GM18508 (cell line): ENCODE data around the gene ZKSCAN1.
A peak's percentile ranks its signal among the peaks of the same experiment; 100 is the strongest.
"Not testable (repeated sequence)": the region's sequence is repeated elsewhere in the genome, so short reads cannot be mapped to it uniquely, and the experiment has no call there.

ENCODE experiments used
- ATAC-seq: cut with Tn5 transposase; IDR thresholded peaks from one replicate; pipeline ENCODE4 v1.9.1; 2021; ENCODE audit warnings: moderate number of reproducible peaks; ENCODE audit not compliant: insufficient read depth, unreplicated experiment

ZKSCAN1 gene

GRCh38 chr7:100015232-100016214 is at the start of gene ZKSCAN1:
Gene ZKSCAN1, plus strand, starts transcription at chr7:100015596. Its CDS starts 7,911 bp downstream, at chr7:100023507.
- peak; percentile 68 for ATAC-seq

DNA sequence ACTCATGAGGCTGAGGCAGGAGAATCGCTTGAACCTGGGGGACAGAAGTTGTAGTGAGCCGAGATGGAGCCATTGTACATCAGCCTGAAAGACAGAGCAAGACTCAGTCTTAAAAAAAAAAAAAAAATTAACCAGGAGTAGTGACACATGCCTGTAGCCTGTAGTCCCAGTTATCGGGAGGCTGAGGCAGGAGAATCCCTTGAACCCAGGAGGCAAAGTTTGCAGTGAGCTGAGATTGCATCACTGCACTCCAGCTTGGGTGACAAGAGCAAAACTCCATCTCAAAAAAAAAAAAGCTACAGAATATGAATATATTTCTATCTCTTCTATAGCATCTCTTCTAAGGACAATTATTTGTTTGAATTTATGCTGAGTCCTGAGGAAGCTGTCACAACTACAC is 46.1 kb upstream of the ZKSCAN1 start:
- no peak for ATAC-seq

- not testable (repeated sequence) for ATAC-seq
Measured at GRCh38 chr7:99969813-99970212, 45.6 kb upstream of the ZKSCAN1 start.

DNA sequence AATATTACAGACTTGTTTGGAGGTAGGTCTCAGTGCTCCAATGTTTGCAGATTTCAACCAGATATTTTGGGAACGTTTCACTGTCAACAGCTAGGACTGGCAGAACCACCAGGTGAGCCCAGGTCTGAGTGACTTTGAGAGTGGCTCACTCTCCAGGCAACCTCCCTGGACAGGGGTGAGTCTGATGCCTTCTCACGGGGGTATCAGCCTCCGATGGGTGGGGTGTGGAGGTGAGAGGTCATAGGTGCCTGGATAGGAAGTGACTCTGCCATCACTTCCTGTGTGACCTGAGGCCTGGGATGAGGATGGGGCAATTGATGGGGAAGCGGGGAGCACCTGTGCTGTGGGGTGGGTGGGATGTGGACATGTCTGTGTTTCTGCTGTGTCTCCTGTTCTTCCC is 44.2 kb upstream of the ZKSCAN1 start:
- ATAC-seq: no peak

- ATAC-seq: not testable (repeated sequence)
Measured at GRCh38 chr7:99973817-99974216, 41.6 kb upstream of the ZKSCAN1 start.

DNA sequence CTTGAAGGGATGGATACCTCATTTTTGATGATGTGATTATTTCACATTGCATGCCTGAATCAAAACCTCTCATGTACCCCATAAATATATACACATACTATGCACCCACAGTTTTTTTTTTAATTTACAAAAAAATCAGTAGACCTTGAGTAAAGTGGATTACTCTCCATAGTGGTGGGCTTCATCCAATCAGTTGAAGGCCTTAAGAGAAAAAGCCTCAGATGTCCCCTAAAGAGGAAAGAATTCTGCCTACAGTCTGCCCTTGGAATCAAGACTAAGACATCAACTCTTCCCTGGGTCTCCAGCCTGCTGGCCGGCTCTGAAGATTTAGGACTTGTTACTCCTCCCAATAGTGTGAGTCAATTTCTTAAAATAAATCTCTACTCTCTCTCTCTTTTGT is 40.7 kb upstream of the ZKSCAN1 start:
- ATAC-seq: no peak

GRCh38 chr7:99975782-99976521 is 39.4 kb upstream of the ZKSCAN1 start, which contains the start of gene AZGP1:
Gene AZGP1, minus strand, starts transcription at chr7:99976031. Its CDS starts 11 bp downstream, at chr7:99976020.
- no peak for ATAC-seq

GRCh38 chr7:99976626-99977025 is 38.8 kb upstream of the ZKSCAN1 start:
- no peak for ATAC-seq

GRCh38 chr7:99979814-99980225 is 35.6 kb upstream of the ZKSCAN1 start:
- ATAC-seq: not testable (repeated sequence)

- not testable (repeated sequence) for ATAC-seq
Measured at GRCh38 chr7:99980448-99980872, 34.9 kb upstream of the ZKSCAN1 start.

DNA sequence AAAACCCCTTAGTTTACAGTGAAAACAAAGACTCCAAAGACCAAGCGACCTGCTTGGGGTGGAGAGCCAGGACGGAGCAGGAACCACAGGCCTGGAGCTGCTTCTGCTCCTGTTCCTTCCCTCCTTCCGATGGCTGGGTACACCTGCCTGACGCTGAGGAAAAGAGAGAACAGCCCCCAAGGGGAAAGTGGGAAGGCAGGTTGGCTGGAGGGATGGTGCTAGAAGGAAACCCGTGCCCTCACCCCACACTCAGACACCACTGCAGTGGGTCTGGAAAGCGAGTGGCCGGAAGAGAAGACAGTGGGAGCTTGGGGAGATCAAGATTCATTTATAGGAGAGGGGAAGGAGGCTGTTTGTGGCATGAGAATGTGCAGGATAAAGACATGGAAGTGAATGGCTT is 34.3 kb upstream of the ZKSCAN1 start:
- not testable (repeated sequence) for ATAC-seq

DNA sequence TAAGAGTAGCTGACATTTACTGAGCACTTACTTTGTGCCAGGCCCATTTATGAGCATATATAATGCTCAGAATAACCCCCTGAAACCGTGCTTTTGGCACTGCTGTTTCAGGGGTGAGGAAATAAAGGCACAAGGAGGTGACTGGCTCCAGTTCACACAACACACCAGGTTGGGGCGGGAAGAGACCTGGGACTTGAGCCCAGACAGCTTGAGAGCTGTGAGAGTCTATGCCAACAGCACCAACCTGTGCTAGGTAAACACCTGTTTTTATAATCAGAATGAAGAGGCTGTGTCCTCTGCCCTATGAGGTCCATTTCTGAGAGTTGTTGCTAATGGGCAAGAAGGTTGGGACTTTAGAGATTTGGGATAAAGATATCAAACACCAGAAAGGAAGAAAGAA is 30.8 kb upstream of the ZKSCAN1 start:
- ATAC-seq: no peak

- not testable (repeated sequence) for ATAC-seq
Measured at GRCh38 chr7:99987306-99987705, 28.1 kb upstream of the ZKSCAN1 start.

GRCh38 chr7:99987846-99988245 is 27.6 kb upstream of the ZKSCAN1 start:
- no peak for ATAC-seq

DNA sequence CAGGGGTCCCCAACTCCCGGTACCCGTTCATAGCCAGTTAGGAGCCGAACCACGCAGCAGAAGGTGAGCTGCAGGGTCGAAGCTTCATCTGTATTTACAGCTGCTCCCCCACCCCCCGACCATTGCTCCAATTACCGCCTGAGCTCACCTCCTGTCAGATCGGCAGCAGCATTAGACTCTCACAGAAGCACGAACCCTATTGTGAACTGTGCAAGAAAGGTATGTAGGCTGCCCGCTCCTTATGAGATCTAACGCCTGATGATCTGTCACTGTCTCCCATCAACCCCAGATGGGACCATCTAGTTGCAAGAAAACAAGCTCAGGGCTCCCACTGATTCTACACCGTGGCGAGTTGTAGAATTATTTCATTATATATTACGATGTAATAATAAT is 24.9 kb upstream of the ZKSCAN1 start:
- ATAC-seq: no peak

GRCh38 chr7:99991543-99991942 is 23.9 kb upstream of the ZKSCAN1 start:
- not testable (repeated sequence) for ATAC-seq

DNA sequence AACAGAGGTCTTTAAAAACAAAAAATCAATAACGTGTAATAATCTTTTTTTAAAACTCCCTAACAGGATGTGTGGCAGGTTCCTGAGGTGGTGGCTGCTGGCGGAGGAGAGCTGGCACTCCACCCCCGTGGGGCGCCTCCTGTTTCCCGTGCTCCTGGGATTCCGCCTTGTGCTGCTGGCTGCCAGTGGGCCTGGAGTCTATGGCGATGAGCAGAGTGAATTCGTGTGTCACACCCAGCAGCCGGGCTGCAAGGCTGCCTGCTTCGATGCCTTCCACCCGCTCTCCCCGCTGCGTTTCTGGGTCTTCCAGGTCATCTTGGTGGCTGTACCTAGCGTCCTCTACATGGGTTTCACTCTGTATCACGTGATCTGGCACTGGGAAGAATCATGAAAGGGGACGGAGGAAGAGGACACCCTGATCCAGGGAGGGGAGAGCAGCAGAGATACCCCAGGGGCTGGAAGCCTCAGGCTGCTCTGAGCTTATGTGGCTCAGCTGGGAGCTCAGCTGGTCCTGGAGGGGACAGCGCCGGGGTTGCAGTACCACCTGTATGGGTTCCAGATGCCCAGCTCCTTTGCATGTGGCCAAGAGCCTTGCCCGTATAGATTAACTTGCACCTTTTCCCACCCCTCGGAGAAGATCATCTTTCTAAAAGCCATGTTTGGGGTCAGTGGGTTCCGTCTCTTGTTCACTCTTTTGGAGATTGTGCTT is 22.9 kb upstream of the ZKSCAN1 start:
- ATAC-seq: no peak

GRCh38 chr7:99994819-99995218 is 20.6 kb upstream of the ZKSCAN1 start:
- ATAC-seq: no peak

DNA sequence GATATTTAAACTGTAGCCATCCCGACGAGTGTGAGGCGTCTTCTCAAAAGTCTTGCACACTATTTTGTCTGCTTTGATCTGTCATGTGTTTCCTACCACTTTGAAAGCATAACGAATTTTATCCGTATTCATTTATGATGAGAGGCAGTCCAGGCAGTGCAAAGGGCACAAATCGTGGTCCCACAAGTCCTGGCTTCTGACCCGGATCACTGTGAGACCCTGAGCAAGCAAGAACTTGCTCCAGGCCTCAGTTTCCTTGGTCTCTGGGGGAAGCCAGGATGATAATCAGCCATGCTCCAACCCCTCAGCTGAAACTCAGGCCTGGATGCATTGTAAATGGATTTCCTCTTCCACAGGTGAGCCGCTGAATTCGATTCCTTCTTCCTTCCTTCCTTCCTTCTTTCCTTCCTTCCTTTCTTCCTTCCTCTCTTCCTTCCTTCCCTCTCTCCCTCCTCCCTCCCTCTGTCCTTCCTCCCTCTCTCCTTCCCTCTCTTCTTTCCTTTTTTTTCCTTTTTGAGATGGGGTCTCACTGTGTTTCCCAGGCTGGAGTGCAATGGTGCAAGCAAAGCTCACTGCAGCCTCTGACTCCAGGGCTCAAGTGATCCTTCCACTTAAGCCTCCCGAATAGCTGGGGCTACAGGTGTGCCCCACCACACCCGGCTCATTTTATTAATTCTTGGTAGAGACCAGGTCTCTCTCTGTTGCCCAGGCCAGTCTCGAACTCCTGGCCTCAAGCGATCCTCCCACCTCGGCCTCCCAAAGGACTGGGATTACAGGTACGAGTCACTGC is 18.4 kb upstream of the ZKSCAN1 start:
- no peak for ATAC-seq
